Stimulated activated naive CD8-positive, alpha-beta T cell treated with anti-CD3 and anti-CD28 coated beads, Interleukin-15, Interleukin-2, amounts not matched to agents 100 ng/mL and 50 ng/mL, for 24 hours (primary cell): ENCODE results near the gene NAP1L2.
"Not testable (repeated sequence)": the region's sequence is repeated elsewhere in the genome, so short reads cannot be mapped to it uniquely, and the experiment has no call there.

Experiments used
- H3K27ac Mint-ChIP-seq: one replicate; pipeline ENCODE4 v1.8.0; 2021; ENCODE audit warnings: mild to moderate bottlenecking, mixed read lengths
- H3K27me3 Mint-ChIP-seq: one replicate; pipeline ENCODE4 v1.8.0; 2021; ENCODE audit warnings: mixed read lengths
- H3K36me3 Mint-ChIP-seq: one replicate; pipeline ENCODE4 v1.8.0; 2021; ENCODE audit warnings: low read depth, mixed read lengths
- H3K4me1 Mint-ChIP-seq: one replicate; pipeline ENCODE4 v1.8.0; 2021; ENCODE audit warnings: low read depth, mixed read lengths
- H3K4me3 Mint-ChIP-seq: one replicate; pipeline ENCODE4 v1.8.0; 2021; ENCODE audit warnings: mild to moderate bottlenecking, mixed read lengths
- H3K9me3 Mint-ChIP-seq: one replicate; pipeline ENCODE4 v1.8.0; 2021; ENCODE audit warnings: mixed read lengths

The NAP1L2 gene, protein sequence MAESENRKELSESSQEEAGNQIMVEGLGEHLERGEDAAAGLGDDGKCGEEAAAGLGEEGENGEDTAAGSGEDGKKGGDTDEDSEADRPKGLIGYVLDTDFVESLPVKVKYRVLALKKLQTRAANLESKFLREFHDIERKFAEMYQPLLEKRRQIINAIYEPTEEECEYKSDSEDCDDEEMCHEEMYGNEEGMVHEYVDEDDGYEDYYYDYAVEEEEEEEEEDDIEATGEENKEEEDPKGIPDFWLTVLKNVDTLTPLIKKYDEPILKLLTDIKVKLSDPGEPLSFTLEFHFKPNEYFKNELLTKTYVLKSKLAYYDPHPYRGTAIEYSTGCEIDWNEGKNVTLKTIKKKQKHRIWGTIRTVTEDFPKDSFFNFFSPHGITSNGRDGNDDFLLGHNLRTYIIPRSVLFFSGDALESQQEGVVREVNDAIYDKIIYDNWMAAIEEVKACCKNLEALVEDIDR

DNA sequence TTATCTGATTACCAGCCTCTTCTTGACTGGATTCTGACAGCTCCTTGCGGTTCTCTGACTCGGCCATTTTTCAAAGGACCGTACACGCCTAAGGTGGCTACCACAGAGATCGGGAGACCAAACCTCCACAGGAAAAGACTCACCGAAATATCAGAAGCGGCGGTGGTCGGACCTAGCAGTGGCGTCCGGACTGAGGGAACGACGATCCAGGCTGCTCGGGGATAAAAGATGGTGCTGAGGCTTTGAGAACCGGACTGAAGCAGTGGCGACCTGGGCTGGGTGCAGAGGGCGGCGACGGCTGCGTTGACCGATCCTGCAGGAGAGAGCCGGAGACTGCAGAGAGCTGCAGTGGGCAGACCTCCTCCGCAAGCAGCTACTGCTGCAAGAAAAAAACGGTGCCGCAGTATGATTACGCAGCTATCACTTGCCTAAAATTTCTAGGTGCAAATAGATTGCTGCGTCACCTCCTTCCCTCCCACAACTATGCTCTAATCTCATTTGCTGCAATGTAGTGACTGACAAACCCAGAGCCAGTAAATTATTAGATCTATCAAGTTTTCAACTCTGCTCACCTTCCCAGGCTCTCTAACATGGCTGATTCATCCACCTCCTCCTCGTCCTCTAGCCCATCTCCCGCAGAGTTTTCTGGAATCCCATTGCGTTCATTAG, at the start of gene NAP1L2:
TSS of gene NAP1L2 (minus strand) at position 426 of the 669 bp plus-strand sequence. CDS start at position 67, 359 bp downstream.
- H3K36me3 Mint-ChIP-seq = no peaks in the 10 kb centered on the region
- peaks cover 5% of the 10 kb centered on the region for H3K27me3 Mint-ChIP-seq
- peak within 1 kb of the TSS; percentile 82 for H3K27ac Mint-ChIP-seq

DNA sequence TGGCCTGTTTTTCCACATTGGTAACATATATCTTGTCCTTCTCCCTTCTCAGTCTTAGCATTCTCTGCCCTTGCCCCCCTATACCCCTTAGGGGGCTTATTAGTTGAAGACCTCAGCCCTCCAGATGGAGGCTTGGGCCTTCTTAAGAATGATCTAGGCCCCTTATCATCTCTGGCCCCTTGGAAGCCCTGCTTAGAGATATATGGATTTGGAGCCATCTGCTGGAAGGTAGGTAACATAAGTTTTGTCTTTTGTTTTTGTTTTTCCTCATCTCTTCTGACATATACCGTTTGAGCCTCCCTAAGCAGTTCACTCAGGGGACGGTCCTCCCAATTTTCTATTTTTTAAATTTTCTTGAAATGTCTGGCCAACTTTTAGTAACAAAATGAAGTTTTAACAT, 48.3 kb upstream of the NAP1L2 start:
- H3K36me3 Mint-ChIP-seq = no peaks in the 10 kb centered on the region
- no peaks in the 10 kb centered on the region for H3K9me3 Mint-ChIP-seq
- H3K27me3 Mint-ChIP-seq = no peaks in the 10 kb centered on the region
- H3K4me1 Mint-ChIP-seq = no peaks in the 10 kb centered on the region
- no peak overlapping the region for H3K27ac Mint-ChIP-seq
- H3K4me3 Mint-ChIP-seq = no peak overlapping the region

More for the DNA sequence above, at the start of gene NAP1L2:
- H3K4me3 Mint-ChIP-seq = peak within 1 kb of the TSS; percentile 84
- peaks cover 17% of the 10 kb centered on the region for H3K4me1 Mint-ChIP-seq
- H3K9me3 Mint-ChIP-seq = no peaks in the 10 kb centered on the region

DNA sequence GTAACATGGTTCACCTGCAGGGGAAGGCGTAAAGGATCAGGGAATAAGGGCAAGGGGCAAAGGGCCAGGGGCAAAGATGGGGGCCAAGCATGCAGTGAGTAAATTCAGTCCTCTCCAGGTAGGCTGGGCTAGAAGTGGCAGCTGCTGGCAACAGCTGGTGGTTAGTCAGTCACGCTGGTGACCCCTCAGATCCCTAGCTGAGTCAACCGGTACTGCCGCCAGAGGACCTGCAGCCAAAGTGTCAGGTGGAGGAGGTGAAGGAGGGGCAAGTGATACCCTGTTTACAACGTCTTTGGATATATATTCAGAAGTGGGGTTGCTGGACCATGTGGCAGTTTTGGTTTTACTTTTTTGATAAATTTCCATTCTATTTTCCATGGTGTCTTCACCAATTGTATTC, 24.6 kb upstream of the NAP1L2 start:
- Mint-ChIP-seq H3K27ac (no peak overlapping the region), H3K9me3 (no peaks in the 10 kb centered on the region), H3K27me3 (no peaks in the 10 kb centered on the region), H3K4me3 (no peak overlapping the region), H3K36me3 (no peaks in the 10 kb centered on the region), H3K4me1 (no peaks in the 10 kb centered on the region)

DNA sequence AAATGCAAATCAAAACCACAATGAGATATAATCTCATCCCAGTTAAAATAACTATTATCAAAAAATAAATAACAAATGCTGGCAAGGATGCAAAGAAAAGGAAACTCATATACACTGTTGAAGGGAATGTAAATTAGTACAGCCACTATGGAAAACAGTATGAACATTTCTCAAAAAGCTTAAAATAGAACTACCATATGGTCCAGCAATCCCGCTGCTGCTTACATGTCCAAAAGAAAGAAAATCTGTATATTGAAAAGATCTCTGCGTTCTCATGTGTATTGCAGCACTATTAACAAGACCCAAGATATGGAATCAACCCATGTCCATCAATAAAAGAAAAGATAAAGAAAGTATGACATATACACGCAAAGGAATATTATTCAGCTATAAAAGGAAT, 3.0 kb upstream of the NAP1L2 start:
- no peaks in the 10 kb centered on the region for H3K36me3 Mint-ChIP-seq
- no peak overlapping the region for H3K4me3 Mint-ChIP-seq
- H3K27ac Mint-ChIP-seq = no peak overlapping the region
- H3K9me3 Mint-ChIP-seq = no peaks in the 10 kb centered on the region
- H3K4me1 Mint-ChIP-seq = peaks cover 17% of the 10 kb centered on the region
- peaks cover 5% of the 10 kb centered on the region for H3K27me3 Mint-ChIP-seq

DNA sequence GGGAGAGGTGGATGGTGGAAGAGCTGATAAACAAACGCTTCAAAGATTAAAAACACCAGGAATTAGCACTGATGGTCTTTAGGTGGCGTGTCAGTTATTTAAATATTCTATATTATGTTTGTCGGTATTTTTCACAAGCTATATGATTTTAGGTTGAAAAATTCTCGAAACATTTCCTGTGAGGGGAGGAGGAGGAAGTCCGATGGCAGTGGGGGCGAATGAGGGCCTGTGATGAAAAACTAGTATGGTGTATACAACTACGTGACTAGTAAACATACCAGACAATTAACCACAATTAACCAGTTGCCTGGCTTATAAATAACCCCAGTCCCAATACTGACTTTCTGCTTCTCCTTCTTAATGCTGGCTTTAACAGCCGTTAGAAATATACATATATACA, 595 bp upstream of the NAP1L2 start:
- Mint-ChIP-seq H3K4me3 (peak overlapping the region; percentile 84), H3K27ac (peak overlapping the region; percentile 82), H3K4me1 (peaks cover 17% of the 10 kb centered on the region), H3K9me3 (no peaks in the 10 kb centered on the region), H3K36me3 (no peaks in the 10 kb centered on the region), H3K27me3 (peaks cover 5% of the 10 kb centered on the region)

DNA sequence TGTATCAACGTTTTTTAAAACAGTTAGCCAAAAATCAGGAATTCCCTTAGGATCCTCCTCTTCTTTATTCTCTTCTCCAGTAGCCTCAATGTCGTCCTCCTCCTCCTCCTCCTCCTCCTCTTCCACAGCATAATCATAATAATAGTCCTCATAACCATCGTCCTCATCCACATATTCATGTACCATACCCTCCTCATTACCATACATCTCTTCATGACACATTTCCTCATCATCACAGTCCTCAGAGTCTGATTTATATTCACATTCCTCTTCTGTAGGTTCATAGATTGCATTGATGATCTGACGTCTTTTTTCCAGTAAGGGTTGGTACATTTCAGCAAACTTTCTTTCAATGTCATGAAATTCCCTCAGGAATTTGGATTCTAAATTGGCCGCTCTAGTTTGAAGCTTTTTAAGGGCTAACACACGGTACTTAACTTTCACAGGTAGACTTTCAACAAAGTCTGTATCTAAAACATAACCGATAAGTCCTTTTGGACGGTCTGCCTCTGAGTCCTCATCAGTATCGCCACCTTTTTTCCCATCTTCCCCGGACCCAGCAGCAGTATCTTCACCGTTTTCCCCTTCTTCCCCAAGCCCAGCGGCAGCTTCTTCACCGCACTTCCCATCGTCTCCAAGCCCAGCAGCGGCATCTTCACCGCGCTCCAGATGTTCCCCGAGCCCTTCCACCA, 771 bp downstream of the NAP1L2 start:
- H3K9me3 Mint-ChIP-seq = no peaks in the 10 kb centered on the region
- no peak overlapping the region for H3K27ac Mint-ChIP-seq
- H3K36me3 Mint-ChIP-seq = no peaks in the 10 kb centered on the region
- peaks cover 17% of the 10 kb centered on the region for H3K4me1 Mint-ChIP-seq
- H3K27me3 Mint-ChIP-seq = peaks cover 5% of the 10 kb centered on the region
- H3K4me3 Mint-ChIP-seq = peak overlapping the region; percentile 84

DNA sequence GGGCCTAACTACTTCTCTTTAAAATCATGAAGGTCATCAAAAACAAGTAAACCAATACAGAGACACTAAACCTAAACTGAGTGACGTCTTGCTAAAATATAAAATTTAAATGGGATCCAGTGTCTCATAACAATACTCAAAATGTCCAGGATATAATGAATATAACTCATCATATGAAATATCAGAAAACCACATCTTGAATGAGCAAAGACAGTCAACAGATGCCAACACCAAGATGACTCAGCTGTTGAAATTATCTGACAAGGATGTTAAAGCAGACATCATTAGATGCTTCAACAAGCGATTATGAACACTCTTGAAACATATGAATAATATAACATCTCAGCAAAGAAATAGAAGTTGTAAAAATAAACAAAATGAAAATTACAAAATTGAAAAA, 8.3 kb downstream of the NAP1L2 start:
- Mint-ChIP-seq H3K27me3 (no peaks in the 10 kb centered on the region), H3K4me1 (no peaks in the 10 kb centered on the region), H3K9me3 (no peaks in the 10 kb centered on the region), H3K36me3 (no peaks in the 10 kb centered on the region), H3K27ac (no peak overlapping the region), H3K4me3 (no peak overlapping the region)

DNA sequence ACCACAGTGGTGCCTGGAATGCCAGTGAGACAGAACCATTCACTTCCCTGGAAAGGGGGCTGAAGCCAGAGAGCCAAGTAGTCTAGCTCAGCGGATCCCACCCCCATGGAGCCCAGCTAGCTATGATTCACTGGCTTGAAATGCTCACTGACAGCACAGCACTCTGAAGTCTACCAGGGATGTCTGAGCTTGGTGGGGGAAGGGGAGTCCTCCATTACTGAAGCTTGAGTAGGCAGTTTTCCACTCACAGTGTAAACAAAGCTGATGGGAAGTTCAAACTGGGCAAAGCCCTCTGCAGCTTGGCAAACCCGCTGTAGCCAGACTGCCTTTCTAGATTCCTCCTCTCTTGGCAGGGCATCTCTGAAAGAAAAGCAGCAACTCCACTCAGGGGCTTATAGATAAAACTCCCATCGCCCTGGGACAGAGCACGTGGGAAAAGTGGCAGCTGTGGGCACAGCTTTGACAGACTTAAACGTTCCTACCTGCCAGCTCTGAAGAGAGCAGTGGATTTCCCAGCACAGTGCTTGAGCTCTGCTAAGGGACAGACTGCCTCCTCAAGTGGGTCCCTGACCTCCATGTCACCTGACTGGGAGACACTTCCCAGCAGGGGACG, 32.0 kb downstream of the NAP1L2 start:
- H3K4me3 Mint-ChIP-seq = no peak overlapping the region
- H3K27ac Mint-ChIP-seq = no peak overlapping the region
- H3K9me3 Mint-ChIP-seq = peaks cover 3% of the 10 kb centered on the region
- H3K4me1 Mint-ChIP-seq = no peaks in the 10 kb centered on the region
- H3K36me3 Mint-ChIP-seq = no peaks in the 10 kb centered on the region
- H3K27me3 Mint-ChIP-seq = peaks cover 6% of the 10 kb centered on the region

DNA sequence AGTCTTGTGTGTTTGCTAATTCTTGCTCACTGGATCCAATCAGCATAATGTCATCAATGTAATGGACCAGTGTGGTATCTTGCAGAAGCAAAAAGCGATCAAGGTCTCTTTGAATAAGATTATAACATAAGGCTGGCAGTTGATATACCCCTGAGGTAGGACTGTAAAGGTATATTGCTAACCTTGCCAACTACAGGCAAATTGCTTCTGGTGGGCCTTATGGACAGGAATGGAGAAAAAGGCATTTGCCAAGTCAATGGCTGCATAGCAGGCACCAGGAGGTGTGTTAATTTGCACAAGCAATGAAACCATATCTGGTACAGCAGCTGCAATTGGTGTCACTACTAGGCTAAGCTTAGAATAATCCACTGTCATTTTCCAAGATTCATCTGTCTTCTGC, 45.7 kb downstream of the NAP1L2 start:
- H3K27ac Mint-ChIP-seq, H3K36me3 Mint-ChIP-seq, H3K4me3 Mint-ChIP-seq, H3K27me3 Mint-ChIP-seq, H3K4me1 Mint-ChIP-seq, H3K9me3 Mint-ChIP-seq: not testable (repeated sequence)
